NCI-H748 (cell line): ENCODE results near the gene PDE4D.
"Not testable (repeated sequence)": the region's sequence is repeated elsewhere in the genome, so short reads cannot be mapped to it uniquely, and the experiment has no call there.

Source experiments
- DNase-seq: peaks from one replicate; lab custom pipeline; 2025; ENCODE audit not compliant: unreplicated experiment; lab: John Stamatoyannopoulos, UW

Gene PDE4D

GRCh38 chr5:59000211-59000610 lies 893.3 kb downstream of the PDE4D start:
- DNase-seq, result peak; percentile 27

GRCh38 chr5:58999804-59000203 lies 893.7 kb downstream of the PDE4D start:
- DNase-seq, result peak; percentile 77

DNA sequence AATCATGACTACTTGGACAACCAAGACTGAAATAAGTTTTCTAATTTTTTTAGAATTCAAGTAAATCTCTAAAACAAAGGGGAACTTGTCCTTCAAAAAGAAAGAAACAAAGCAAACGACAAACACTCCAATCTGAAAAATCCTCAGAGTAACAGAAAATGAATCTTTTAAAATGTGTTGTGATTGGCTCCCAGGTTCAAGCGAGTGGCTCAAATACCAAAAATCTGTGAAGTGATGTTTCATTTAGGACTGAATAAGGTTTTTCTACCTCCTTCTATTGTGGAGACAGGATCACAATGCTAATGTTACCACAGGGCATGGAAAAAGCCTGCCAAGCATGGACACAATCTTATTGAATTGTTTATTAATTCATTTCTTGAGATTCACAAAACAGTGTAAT lies 895.0 kb downstream of the PDE4D start:
- no peak for DNase-seq

- not testable (repeated sequence) for DNase-seq
Measured at GRCh38 chr5:58995779-58996178, 897.7 kb downstream of the PDE4D start.

DNA sequence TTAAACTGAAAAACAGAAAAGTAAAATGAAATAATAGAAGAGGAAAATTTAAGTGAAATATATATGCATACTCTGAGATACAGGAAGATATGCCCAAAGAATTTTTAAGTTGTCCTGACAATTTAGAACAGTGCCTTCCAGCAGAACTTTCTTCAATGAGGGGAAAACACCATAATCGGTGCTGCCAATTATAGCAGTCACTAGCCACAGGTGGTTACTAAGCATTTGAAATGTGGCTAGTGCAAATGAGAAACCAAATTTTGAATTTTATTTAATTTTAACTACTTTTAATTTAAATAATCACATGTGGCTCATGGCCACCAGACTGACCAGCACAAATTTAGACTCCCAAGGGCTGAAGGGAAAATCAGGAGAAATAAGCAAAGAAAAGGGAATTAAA lies 900.1 kb downstream of the PDE4D start:
- DNase-seq, result no peak

DNA sequence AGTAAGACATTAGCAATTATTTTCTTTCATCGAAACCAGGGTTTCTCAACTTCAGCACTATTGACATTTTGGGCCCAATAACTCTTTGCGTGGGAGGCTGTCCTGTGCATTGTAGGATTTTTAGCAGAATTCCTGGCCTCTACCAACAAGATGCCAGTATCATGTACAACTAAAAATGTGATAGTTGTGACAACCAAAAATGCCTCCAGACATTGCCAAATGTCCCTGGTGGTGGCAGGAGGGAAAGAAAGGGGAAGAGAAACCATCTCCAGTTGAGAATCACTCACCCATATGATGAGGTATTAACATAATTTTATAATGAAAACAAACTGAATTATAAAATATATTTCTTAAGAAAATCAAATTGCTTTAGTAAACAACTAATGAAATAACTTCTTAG lies 904.6 kb downstream of the PDE4D start:
- no peak for DNase-seq

- no peak for DNase-seq
Measured at GRCh38 chr5:58987193-58987592, 906.3 kb downstream of the PDE4D start.

- no peak for DNase-seq
Measured at GRCh38 chr5:58986281-58986680, 907.2 kb downstream of the PDE4D start.

DNA sequence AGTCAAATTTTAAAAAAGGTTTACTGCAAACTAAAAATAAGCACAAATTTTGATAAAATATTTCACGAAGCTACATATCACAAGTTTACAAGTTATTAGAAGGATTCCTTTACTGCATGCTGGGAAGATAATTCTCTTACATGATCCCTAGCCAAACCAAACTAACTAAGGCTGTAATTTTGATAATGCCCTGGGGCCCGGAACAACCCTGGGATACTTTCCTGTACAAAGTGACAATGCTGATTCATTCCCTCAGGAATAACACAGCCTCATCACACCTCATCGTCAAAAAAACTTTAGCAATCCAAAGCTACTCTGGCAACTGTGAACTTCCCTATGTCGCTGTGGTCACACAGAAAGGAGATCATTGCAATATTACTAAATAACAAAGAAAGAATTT lies 907.8 kb downstream of the PDE4D start:
- DNase-seq, result no peak

- no peak for DNase-seq
Measured at GRCh38 chr5:58985311-58985710, 908.2 kb downstream of the PDE4D start.

GRCh38 chr5:58983526-58984452 lies 909.7 kb downstream of the PDE4D start:
- no peak for DNase-seq

- DNase-seq, result no peak
Measured at GRCh38 chr5:58980890-58981289, 912.6 kb downstream of the PDE4D start.

- no peak for DNase-seq
Measured at GRCh38 chr5:58979090-58979489, 914.4 kb downstream of the PDE4D start.

DNA sequence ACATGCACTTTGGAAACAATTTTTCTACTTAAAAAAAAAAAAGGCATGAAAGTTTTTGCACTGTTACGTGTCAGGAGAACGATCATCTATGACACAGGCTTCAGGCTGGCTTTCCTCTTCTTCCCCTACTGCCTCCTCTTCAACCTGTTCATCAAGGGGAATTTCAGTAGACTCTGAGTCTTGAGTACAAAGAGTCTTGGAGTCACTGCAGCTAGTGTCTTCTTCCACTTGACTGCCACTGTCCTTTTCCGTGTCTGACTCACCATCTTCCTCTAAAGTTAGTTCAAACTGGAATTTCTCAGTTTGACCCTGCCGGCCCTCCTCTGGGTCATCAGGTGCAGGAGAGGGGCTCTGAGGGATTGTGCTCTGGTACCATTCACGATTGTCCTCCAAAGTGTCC lies 918.9 kb downstream of the PDE4D start:
- DNase-seq, result no peak

- DNase-seq, result no peak
Measured at GRCh38 chr5:58974083-58974482, 919.4 kb downstream of the PDE4D start.

- no peak for DNase-seq
Measured at GRCh38 chr5:58972301-58972700, 921.2 kb downstream of the PDE4D start.

DNA sequence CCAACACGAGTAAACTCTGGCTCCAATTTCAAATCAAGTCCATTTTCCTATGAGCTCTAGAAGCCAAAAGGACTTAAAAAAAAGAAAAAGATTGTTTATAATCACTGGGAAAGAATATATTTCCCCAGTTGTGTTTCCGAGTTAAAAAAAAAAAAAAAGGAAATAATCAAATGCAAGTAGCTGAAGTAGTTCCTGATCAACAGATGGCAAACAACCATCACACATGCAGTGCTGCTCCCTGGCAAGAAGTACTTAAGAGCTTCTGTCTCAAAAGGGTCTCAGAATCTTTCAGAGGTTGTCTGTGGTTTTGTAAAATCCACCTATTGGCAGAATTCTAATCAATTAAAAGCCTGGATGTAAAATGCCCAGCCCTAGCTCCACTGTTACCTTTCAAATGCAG lies 922.8 kb downstream of the PDE4D start:
- no peak for DNase-seq

- DNase-seq, result no peak
Measured at GRCh38 chr5:58969795-58970194, 923.7 kb downstream of the PDE4D start.

DNA sequence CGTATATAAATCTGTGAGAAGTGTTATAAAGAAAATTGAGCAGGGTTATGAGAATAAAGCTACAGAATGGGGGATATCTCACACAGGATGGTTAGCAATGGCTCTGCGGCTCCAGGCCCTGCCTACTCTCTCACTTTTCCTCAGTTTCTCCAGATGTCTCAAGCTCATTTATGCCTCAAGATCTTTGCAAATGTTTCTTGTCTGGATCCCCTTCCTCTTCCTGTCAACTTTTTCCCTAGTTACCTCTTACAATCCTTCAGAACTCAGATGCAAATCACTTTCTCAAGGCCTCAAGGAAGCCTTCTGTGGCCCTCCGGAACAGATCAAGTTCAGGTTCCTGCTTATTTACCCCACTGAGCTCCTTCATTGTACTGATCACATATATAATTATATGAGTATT lies 924.3 kb downstream of the PDE4D start:
- no peak for DNase-seq

GRCh38 chr5:58968350-58968749 lies 925.2 kb downstream of the PDE4D start:
- DNase-seq, result no peak

- DNase-seq, result no peak
Measured at GRCh38 chr5:58967597-58968281, 925.8 kb downstream of the PDE4D start.

GRCh38 chr5:58965677-58966414 lies 927.7 kb downstream of the PDE4D start:
- DNase-seq, result no peak
